ENCODE results near the gene LRBA.

GRCh38 chr4:150238591-150238990 is 776.5 kb downstream of the LRBA start:
- TF ChIP-seq POLR2AphosphoS5 (IDR thresholded peaks at IDR 0.05; ENCODE audit: low read depth, low read length) (no peak), POLR2A (IDR thresholded peaks at IDR 0.05; ENCODE audit: low read depth, low read length) (no peak)

Measured in GM12892 (cell line).